Spinal cord (tissue), 10 donors: Measurements from ENCODE around the gene ENTPD6. TPM values are rescaled to one million over a fixed set of nuclear protein-coding genes. Genes with fewer than 3 reads are reported as not detected.
A peak's percentile ranks its signal among the peaks of the same experiment; 100 is the strongest.
"Not testable (repeated sequence)": the region's sequence is repeated elsewhere in the genome, so short reads cannot be mapped to it uniquely, and the experiment has no call there.

Source experiments
- DNase-seq, 6 donors: peaks; one replicate each; pipeline versions ENCODE4 v3.0.0 to v3.0.0-alpha.2; 2013 to 2015; ENCODE audit warnings: low spot score in 6 of 6, low read depth in 4 of 6
- H3K27ac ChIP-seq: one replicate; pipeline ENCODE4 v1.5.1; 2013; ENCODE audit warnings: low read depth, low read length, control low read depth
- H3K27me3 ChIP-seq: one replicate; pipeline ENCODE4 v1.6.1; 2013; ENCODE audit warnings: low read length; ENCODE audit not compliant: control insufficient read depth, insufficient read depth
- H3K36me3 ChIP-seq: one replicate; pipeline ENCODE4 v1.6.1; 2013; ENCODE audit warnings: low read length; ENCODE audit not compliant: control insufficient read depth, insufficient read depth
- H3K4me1 ChIP-seq: one replicate; pipeline ENCODE4 v1.6.1; 2013; ENCODE audit warnings: low read length; ENCODE audit not compliant: control insufficient read depth, insufficient read depth
- H3K4me3 ChIP-seq: one replicate; pipeline ENCODE4 v1.5.1; 2013; ENCODE audit warnings: low read depth, low read length, control low read depth
- H3K9me3 ChIP-seq: one replicate; pipeline ENCODE4 v1.6.1; 2013; ENCODE audit warnings: low read length; ENCODE audit not compliant: control insufficient read depth, insufficient read depth
- WGBS: methylation state at CpG from one replicate; pipeline ENCODE4 v1.1.5; 2013; ENCODE audit warnings: missing lambda C conversion rate; ENCODE audit not compliant: insufficient coverage; 5-methylcytosine and 5-hydroxymethylcytosine counted together
- polyA plus RNA-seq, 2 donors: library from polyadenylated mRNA; unstranded; fragments of 120-200 nt; gene quantifications; one replicate each; pipeline ENCODE4 v1.2.1, GENCODE V29; 2013; ENCODE audit not compliant: insufficient read length in 2 of 2
- total RNA-seq, 2 donors: library from RNA; depleted of rRNA in 1 of 2; stranded (reverse); fragments of 120-200 nt in 1 of 2; fragments of >200 nt in 1 of 2; gene quantifications; one replicate each; pipeline versions ENCODE4 v1.2.3 to v1.2.4, GENCODE V29; 2013 to 2014
- donor health status: healthy.

ENTPD6 gene
- total and polyA plus RNA-seq, 4 donors: 36.0 to 114 (median 72.7) TPM

- no peaks in the 10 kb centered on the region for H3K27me3 ChIP-seq
- H3K4me1 ChIP-seq: peaks cover 18% of the 10 kb centered on the region
- no peak overlapping the region for H3K27ac ChIP-seq
- 100% methylated on average over 4 of the region's 9 CpGs for WGBS
- DNase-seq: no peak
- H3K4me3 ChIP-seq: no peak overlapping the region
- H3K9me3 ChIP-seq: no peaks in the 10 kb centered on the region
- peaks cover 33% of the 10 kb centered on the region for H3K36me3 ChIP-seq
These were observed 64.3 kb downstream of the ENTPD6 start for GRCh38 chr20:25259788-25260254.

GRCh38 chr20:25260770-25261437 lies 65.4 kb downstream of the ENTPD6 start:
- WGBS: 95% methylated on average over 16 of the region's 16 CpGs

GRCh38 chr20:25269057-25269832 lies 73.7 kb downstream of the ENTPD6 start:
- Histone ChIP-seq H3K27me3 (no peaks in the 10 kb centered on the region), H3K27ac (no peak overlapping the region), H3K4me3 (no peak overlapping the region), H3K36me3 (peaks cover 53% of the 10 kb centered on the region), H3K9me3 (no peaks in the 10 kb centered on the region), H3K4me1 (peaks cover 16% of the 10 kb centered on the region)
- no peak for DNase-seq
- 88% methylated on average over 11 of the region's 11 CpGs for WGBS

More at GRCh38 chr20:25260770-25261437, 65.4 kb downstream of the ENTPD6 start:
- peaks cover 27% of the 10 kb centered on the region for H3K36me3 ChIP-seq
- H3K27me3 ChIP-seq, H3K27ac ChIP-seq, DNase-seq, H3K4me1 ChIP-seq, H3K4me3 ChIP-seq, H3K9me3 ChIP-seq: not testable (repeated sequence)

GRCh38 chr20:25269833-25270170 lies 74.3 kb downstream of the ENTPD6 start:
- WGBS: 98% methylated on average over 4 of the region's 6 CpGs
- Histone ChIP-seq H3K4me1 (peaks cover 16% of the 10 kb centered on the region), H3K9me3 (no peaks in the 10 kb centered on the region), H3K27ac (no peak overlapping the region), H3K4me3 (no peak overlapping the region), H3K36me3 (peaks cover 58% of the 10 kb centered on the region), H3K27me3 (no peaks in the 10 kb centered on the region)
- no peak for DNase-seq

- H3K4me3 ChIP-seq: no peak overlapping the region
- WGBS: 81% methylated on average over 11 of the region's 12 CpGs
- H3K27ac ChIP-seq: no peak overlapping the region
- no peak for DNase-seq
- no peaks in the 10 kb centered on the region for H3K27me3 ChIP-seq
- peaks cover 16% of the 10 kb centered on the region for H3K4me1 ChIP-seq
- no peaks in the 10 kb centered on the region for H3K9me3 ChIP-seq
- H3K36me3 ChIP-seq: peaks cover 69% of the 10 kb centered on the region
These were observed 75.3 kb downstream of the ENTPD6 start for GRCh38 chr20:25270829-25271251.

- Histone ChIP-seq H3K4me1 (peaks cover 16% of the 10 kb centered on the region), H3K36me3 (peaks cover 77% of the 10 kb centered on the region), H3K27ac (no peak overlapping the region), H3K4me3 (no peak overlapping the region), H3K27me3 (no peaks in the 10 kb centered on the region), H3K9me3 (no peaks in the 10 kb centered on the region)
- 94% methylated on average over 7 of the region's 13 CpGs for WGBS
- no peak for DNase-seq
These were observed 76.1 kb downstream of the ENTPD6 start for GRCh38 chr20:25271486-25272222.

- H3K36me3 ChIP-seq: peaks cover 85% of the 10 kb centered on the region
- WGBS: 92% methylated on average over 13 of the region's 19 CpGs
These were observed 76.9 kb downstream of the ENTPD6 start for GRCh38 chr20:25272223-25273000.

GRCh38 chr20:25273046-25273445 lies 77.5 kb downstream of the ENTPD6 start:
- Histone ChIP-seq H3K9me3 (no peaks in the 10 kb centered on the region), H3K27me3 (no peaks in the 10 kb centered on the region), H3K36me3 (peaks cover 91% of the 10 kb centered on the region), H3K27ac (peak overlapping the region; percentile 8), H3K4me1 (peaks cover 16% of the 10 kb centered on the region), H3K4me3 (no peak overlapping the region)
- DNase-seq: peak in 1 of 6 donors; percentile 54
- 82% methylated on average over 10 of the region's 10 CpGs for WGBS

More at GRCh38 chr20:25272223-25273000, 76.9 kb downstream of the ENTPD6 start:
- no peak overlapping the region for H3K27ac ChIP-seq
- H3K4me1 ChIP-seq: peaks cover 16% of the 10 kb centered on the region
- H3K9me3 ChIP-seq: no peaks in the 10 kb centered on the region
- H3K27me3 ChIP-seq: no peaks in the 10 kb centered on the region
- H3K4me3 ChIP-seq: no peak overlapping the region
- DNase-seq: no peak
